Heart left ventricle (tissue), 16 donors: ENCODE data around the gene MYBL2. TPM values are rescaled to one million over a fixed set of nuclear protein-coding genes. Genes with fewer than 3 reads are reported as not detected.

Source experiments
- ATAC-seq, 4 donors: fragments of 200-7000 bp; cut with Tn5 transposase; one replicate each; pipeline ENCODE4 v1.9.1; 2020 to 2022; ENCODE audit warnings: moderate library complexity in 4 of 4, mild to moderate bottlenecking in 3 of 4, moderate number of reproducible peaks in 1 of 4
- DNase-seq, 5 donors: peaks; one replicate each; pipeline ENCODE4 v3.0.0-alpha.2; 2020
- H3K27ac ChIP-seq, 12 donors: fragments of 200-600 bp; sonication (generic) in 4 of 12; one replicate each; pipeline versions ENCODE4 v1.5.0 to v1.8.0; 2016 to 2022; ENCODE audit warnings: mild to moderate bottlenecking in 2 of 12
- H3K27me3 ChIP-seq, 9 donors: fragments of 200-600 bp; sonication (generic) in 2 of 9; one replicate each; pipeline versions ENCODE4 v1.5.1 to v1.8.0; 2016 to 2022; ENCODE audit warnings: mild to moderate bottlenecking in 3 of 9
- H3K36me3 ChIP-seq, 9 donors: fragments of 200-600 bp; sonication (generic) in 2 of 9; one replicate each; pipeline versions ENCODE4 v1.5.0 to v1.8.0; 2018 to 2022; ENCODE audit warnings: mild to moderate bottlenecking in 2 of 9
- H3K4me1 ChIP-seq, 12 donors: fragments of 200-600 bp; sonication (generic) in 4 of 12; one replicate each; pipeline versions ENCODE4 v1.5.0 to v1.8.0; 2016 to 2022; ENCODE audit warnings: mild to moderate bottlenecking in 3 of 12
- H3K4me3 ChIP-seq, 12 donors: fragments of 200-600 bp; sonication (generic) in 4 of 12; one replicate each; pipeline versions ENCODE4 v1.5.0 to v1.8.0; 2017 to 2022; ENCODE audit warnings: mild to moderate bottlenecking in 9 of 12, moderate library complexity in 4 of 12
- H3K9me3 ChIP-seq, 12 donors: fragments of 200-600 bp; sonication (generic) in 4 of 12; one replicate each; pipeline versions ENCODE4 v1.5.0 to v1.8.0; 2016 to 2022; ENCODE audit warnings: mild to moderate bottlenecking in 1 of 12
- CTCF ChIP-seq, 12 donors: fragments of 200-600 bp; sonication (generic) in 4 of 12; IDR thresholded peaks; one replicate each; pipeline versions ENCODE4 v1.5.0 to v1.8.0; 2018 to 2022; ENCODE audit warnings: antibody characterized with exemption in 12 of 12, mild to moderate bottlenecking in 5 of 12
- POLR2A ChIP-seq, 2 donors: fragments of 450-650 bp; IDR thresholded peaks; one replicate each; pipeline ENCODE4 v1.6.1; 2017; ENCODE audit warnings: antibody characterized with exemption in 2 of 2, mild to moderate bottlenecking in 2 of 2, moderate library complexity in 2 of 2
- WGBS, 4 donors: extraction: QIAGEN DNeasy Blood & Tissue Kit in 2 of 4; methylation state at CpG; one replicate each; pipeline versions ENCODE4 v1.1.5 to v1.1.7; 2013 to 2018; 5-methylcytosine and 5-hydroxymethylcytosine counted together
- intact Hi-C, 10 donors: fragments of 100-400 bp; cut with DNase I; formaldehyde crosslinking; loops; one replicate each; pipeline versions ENCODE4 v1.11.1 to v1.14.2; 2022
- polyA plus RNA-seq, 2 donors: library from polyadenylated mRNA; stranded (reverse); fragments of 200-250 nt; gene quantifications; one replicate each; pipeline ENCODE4 v1.2.3, GENCODE V29; 2013
- total RNA-seq, 9 donors: library from RNA; depleted of rRNA in 2 of 9; stranded (reverse); fragments of >200 nt in 2 of 9; fragmentation: NEBNext Ultra II Directional in 3 of 9; extraction: Animal tissue kit (Norgen Biotek cat#: 25700) in 3 of 9; gene quantifications; one replicate each; pipeline versions ENCODE4 v1.1.0 to v1.2.4, GENCODE V29; 2016 to 2023
- donor health status: ischemic (EF 13 %, LVEDD 7.1; RV severe dilation, severe dysfunction).
- donor health status: healthy with polysubstance abuse.
- donor health status: DM: no; HTN: yes; CAD: no.
- donor health status: DM: no; HTN: no; CAD: no.
- donor health status: ischemic (EF 25% LVEDD 6.9; RV normal size, moderate dysfunction).
- donor health status: ischemic (EF 25% LVEDD 5.7; RV mildly dilated, moderate dysfunction).
- donor health status: healthy.
- donor health status: DM: yes; HTN: yes; CAD: no.
- donor health status: ischemic (EF 35%, LVEDD 5.7; RV mildly dilated, moderate dysfunction).
- donor health status: nonischemic (EF 11% LVEDD 7.7; RV severe dilation, severe dysfunction).
- donor health status: DM: yes; HTN: yes; CAD: no.
- donor health status: PGD.
- donor health status: ischemic (EF 29% LVEDD 5.4; RV normal size, mild dysfunction).
- donor health status: nonischemic (EF 23%, LVEDD 6.1; RV moderate dilation, normal function).

MYBL2 gene
- total and polyA plus RNA-seq, 11 donors = 0.07 to 7.9 (median 0.17) TPM; not detected in 2

GRCh38 chr20:43762911-43763310 lies 96.0 kb downstream of the MYBL2 start:
- no peak overlapping the region for H3K27ac ChIP-seq
- H3K9me3 ChIP-seq = no peaks in the 10 kb centered on the region
- DNase-seq (no peak), ATAC-seq (peak in 3 of 4 donors; percentile 21 to 62 (median 48))
- no peak overlapping the region for H3K4me3 ChIP-seq
- intact Hi-C loops = loop anchor here in 1 of 10 donors (5.0 kb wide), 1 partner anchor 309 kb away; no protein-coding TSS in a partner anchor
- H3K36me3 ChIP-seq = no peaks in the 10 kb centered on the region
- TF ChIP-seq POLR2A (IDR thresholded peaks at IDR 0.05) = no peak
- TF ChIP-seq CTCF (IDR thresholded peaks at IDR 0.05) = no peak
- peaks cover 0 to 14% (median 0%) of the 10 kb centered on the region in 9 donors for H3K27me3 ChIP-seq
- 68 to 81% (median 80%) methylated on average over 7 of the region's 7 CpGs for WGBS, 4 donors
- H3K4me1 ChIP-seq = peaks cover 0 to 18% (median 0%) of the 10 kb centered on the region in 12 donors

GRCh38 chr20:43765916-43766315 lies 99.0 kb downstream of the MYBL2 start:
- peaks cover 0 to 14% (median 2%) of the 10 kb centered on the region in 9 donors for H3K27me3 ChIP-seq
- TF ChIP-seq CTCF (IDR thresholded peaks at IDR 0.05) = no peak
- no peak for TF ChIP-seq POLR2A (IDR thresholded peaks at IDR 0.05)
- H3K36me3 ChIP-seq = no peaks in the 10 kb centered on the region
- H3K27ac ChIP-seq = no peak overlapping the region
- 48 to 57% (median 52%) methylated on average over 7 of the region's 7 CpGs for WGBS, 4 donors
- H3K9me3 ChIP-seq = no peaks in the 10 kb centered on the region
- intact Hi-C loops = loop anchor here in 2 of 10 donors (5.0 kb wide), 2 partner anchors 76 to 311 kb away; no protein-coding TSS in a partner anchor
- ATAC-seq (no peak), DNase-seq (no peak)
- peaks cover 0 to 18% (median 0%) of the 10 kb centered on the region in 12 donors for H3K4me1 ChIP-seq
- no peak overlapping the region for H3K4me3 ChIP-seq

Other genes starting within 250 kb of the MYBL2 start
- 10 to 100 TPM; 21.0 to 69.7 (median 47.0) TPM for gene SRSF6, start 209.2 kb upstream of the MYBL2 start, total RNA-seq
- 10 to 100 TPM; 33.5 to 39.6 TPM for gene SRSF6, start 209.2 kb upstream of the MYBL2 start, polyA plus RNA-seq
- 1 to 10 TPM; 2.4 to 6.9 (median 3.8) TPM for gene L3MBTL1, start 159.4 kb upstream of the MYBL2 start, total RNA-seq
- 1 to 10 TPM; 1.3 to 5.1 TPM for gene L3MBTL1, start 159.4 kb upstream of the MYBL2 start, polyA plus RNA-seq
- gene SGK2, start 108.1 kb upstream of the MYBL2 start, total RNA-seq = 1 to 10 TPM in 1 of 9 donors, under 1 TPM in 3, not detected in 5; 0.17 to 4.5 (median 0.54) TPM
- under 1 TPM; 0.71 to 0.72 TPM for gene SGK2, start 108.1 kb upstream of the MYBL2 start, polyA plus RNA-seq
- gene IFT52, start 76.2 kb upstream of the MYBL2 start, total RNA-seq = 10 to 100 TPM in 2 of 9 donors, 1 to 10 TPM in 7; 4.2 to 15.5 (median 5.7) TPM
- 1 to 10 TPM; 4.8 to 6.3 TPM for gene IFT52, start 76.2 kb upstream of the MYBL2 start, polyA plus RNA-seq
- gene GTSF1L, start 59.9 kb downstream of the MYBL2 start, total RNA-seq = not detected
- gene GTSF1L, start 59.9 kb downstream of the MYBL2 start, polyA plus RNA-seq = not detected
- 1 to 10 TPM in 5 of 9 donors, under 1 TPM in 4; 0.53 to 3.0 (median 1.0) TPM for gene TOX2, start 247.7 kb downstream of the MYBL2 start, total RNA-seq
- gene TOX2, start 247.7 kb downstream of the MYBL2 start, polyA plus RNA-seq = under 1 TPM; 0.64 to 0.80 TPM